Measurements from ENCODE around the gene SPINT1.

The SPINT1 gene, protein sequence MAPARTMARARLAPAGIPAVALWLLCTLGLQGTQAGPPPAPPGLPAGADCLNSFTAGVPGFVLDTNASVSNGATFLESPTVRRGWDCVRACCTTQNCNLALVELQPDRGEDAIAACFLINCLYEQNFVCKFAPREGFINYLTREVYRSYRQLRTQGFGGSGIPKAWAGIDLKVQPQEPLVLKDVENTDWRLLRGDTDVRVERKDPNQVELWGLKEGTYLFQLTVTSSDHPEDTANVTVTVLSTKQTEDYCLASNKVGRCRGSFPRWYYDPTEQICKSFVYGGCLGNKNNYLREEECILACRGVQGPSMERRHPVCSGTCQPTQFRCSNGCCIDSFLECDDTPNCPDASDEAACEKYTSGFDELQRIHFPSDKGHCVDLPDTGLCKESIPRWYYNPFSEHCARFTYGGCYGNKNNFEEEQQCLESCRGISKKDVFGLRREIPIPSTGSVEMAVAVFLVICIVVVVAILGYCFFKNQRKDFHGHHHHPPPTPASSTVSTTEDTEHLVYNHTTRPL

DNA sequence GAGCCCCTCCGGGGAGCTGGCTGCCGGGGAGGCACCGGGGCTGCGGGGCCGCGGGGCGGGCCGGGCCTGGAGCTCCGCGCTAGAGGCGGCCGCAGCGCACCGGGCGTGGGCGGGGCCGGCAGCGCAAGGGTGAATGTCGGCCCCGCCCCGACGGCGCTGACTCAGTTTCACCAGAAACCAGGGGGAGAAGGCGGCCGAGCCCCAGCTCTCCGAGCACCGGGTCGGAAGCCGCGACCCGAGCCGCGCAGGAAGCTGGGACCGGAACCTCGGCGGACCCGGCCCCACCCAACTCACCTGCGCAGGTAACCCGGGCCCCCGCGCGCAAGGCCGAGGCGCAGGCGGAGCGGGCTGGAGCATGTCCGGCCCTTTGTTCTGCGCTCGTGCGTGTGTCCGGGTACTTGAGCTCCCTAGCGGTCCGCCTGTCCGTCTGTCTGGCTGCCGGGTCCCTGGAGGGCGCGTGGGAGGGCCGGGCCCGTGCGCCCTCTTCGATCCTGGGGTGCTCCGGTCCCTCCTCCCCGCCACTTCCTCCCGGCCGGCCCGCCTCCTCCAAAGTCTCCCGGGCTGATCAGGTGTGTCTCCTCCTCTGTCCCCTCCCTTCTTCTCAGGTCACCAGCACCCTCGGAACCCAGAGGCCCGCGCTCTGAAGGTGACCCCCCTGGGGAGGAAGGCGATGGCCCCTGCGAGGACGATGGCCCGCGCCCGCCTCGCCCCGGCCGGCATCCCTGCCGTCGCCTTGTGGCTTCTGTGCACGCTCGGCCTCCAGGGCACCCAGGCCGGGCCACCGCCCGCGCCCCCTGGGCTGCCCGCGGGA is at the start of gene SPINT1:
Gene SPINT1, plus strand, starts transcription at position 164 of the 811 bp plus-strand sequence. Its CDS starts 507 bp downstream, at position 671.
- peak; percentile 78 for DNase-seq

DNA sequence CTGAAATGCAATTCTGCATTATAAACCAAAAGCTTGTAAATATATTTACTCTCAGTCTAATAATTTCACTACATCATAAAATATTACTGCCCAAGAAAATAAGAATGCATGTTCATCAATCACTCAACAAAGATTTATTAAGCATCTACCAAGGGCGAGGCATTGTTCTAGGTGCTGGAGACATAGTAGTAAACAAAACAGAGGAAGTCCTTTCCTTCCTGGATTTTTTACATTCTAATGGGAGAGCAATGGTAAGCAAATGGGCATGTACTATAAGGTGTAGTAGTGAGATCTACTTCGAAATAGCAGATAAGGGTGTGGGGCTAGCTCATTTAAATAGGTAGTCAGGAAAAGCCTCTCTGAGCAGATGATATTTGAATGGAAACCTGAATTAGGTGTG is 47.8 kb upstream of the SPINT1 start:
- no peak for DNase-seq

DNA sequence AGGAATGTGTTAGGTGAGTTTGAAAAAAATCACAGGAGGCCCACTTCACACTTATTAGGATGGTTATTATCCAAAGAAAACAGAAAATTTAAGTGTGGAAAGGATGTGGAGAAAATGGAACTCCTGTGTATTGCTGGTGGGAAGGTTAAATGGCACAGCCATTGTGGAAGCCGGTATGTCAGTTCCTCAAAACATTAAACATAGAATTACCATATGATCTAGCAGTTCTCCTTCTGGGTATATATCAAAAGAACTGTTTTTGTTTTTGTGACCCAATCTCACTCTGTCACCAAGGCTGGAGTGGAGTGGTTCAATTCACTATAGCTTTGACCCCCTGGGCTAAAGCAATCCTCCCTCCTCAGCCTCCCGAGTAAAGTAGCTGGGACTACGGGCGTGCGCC is 47.3 kb upstream of the SPINT1 start:
- no peak for DNase-seq

DNA sequence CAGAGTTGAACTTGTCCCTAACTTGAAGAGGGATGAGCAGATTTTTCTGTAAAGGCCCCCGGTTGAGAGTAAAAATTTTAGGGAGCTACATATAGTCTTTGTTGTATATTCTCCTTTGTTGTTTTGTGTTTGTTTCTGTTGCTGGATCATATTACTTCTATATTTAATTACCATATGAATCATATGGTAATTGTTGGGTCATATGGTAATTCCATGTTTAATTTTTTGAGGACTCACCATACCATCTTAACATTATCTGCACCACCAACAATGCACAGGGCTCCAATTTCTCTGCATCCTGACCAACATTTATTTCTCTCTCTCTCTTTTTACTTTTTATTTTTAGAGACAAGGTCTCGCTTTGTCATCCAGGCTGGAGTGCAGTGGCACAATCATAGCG is 44.3 kb upstream of the SPINT1 start:
- no peak for DNase-seq

DNA sequence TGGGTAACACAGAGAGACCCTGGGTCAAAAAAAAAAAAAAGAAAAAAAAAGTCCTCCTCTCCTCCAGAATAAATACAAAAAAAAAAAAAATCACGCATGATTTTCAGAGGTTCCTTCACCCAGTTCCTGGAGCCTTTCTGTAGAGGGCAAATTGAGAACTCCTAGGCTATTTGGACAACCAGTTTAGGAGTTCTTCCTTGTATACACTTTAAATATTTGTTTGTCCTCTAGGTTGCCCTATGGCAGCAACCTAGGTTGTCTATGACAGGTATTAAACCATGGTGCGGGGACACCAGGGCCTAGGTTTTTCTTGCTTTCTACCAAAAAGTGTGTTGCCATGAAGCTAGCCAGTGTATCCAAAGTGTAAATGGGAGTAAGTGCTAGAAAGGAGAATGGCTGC is 40.8 kb upstream of the SPINT1 start:
- no peak for DNase-seq

DNA sequence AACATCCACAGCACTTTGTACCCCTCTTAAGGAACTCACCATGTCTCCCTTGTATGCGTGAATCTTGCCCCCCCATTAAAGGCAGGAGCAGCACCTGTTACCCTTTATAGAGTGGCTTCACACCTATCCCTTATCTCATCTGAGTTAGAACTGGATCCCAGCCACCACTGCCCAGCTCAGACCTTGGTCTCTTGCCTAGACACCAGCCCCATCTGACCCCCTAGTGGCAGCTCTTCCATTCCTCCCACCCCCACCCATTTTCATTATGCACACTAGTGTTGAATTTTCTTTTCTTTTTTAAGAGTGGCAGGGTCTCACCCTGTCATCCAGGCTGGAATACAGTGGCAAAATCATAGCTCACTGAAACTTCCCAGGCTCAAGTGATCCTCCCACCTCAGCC is 40.2 kb upstream of the SPINT1 start:
- DNase-seq: no peak

DNA sequence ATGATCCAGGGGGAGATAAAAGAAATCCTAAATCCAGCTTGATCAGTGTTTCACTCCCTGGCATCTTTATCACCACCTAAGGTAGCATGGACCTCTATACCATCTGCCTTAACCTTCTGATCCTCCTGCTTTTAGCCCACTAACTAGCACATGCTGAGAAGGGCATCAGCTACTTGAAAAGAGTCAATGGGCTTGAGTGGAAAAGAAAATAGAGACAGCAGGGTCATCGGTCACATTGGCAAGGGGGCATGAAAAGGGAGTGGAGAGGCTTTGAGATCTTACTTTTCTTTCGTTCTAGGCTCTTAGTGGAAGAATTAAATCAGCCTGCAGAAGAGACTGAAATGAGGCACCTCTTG is 37.2 kb upstream of the SPINT1 start:
- DNase-seq: no peak

DNA sequence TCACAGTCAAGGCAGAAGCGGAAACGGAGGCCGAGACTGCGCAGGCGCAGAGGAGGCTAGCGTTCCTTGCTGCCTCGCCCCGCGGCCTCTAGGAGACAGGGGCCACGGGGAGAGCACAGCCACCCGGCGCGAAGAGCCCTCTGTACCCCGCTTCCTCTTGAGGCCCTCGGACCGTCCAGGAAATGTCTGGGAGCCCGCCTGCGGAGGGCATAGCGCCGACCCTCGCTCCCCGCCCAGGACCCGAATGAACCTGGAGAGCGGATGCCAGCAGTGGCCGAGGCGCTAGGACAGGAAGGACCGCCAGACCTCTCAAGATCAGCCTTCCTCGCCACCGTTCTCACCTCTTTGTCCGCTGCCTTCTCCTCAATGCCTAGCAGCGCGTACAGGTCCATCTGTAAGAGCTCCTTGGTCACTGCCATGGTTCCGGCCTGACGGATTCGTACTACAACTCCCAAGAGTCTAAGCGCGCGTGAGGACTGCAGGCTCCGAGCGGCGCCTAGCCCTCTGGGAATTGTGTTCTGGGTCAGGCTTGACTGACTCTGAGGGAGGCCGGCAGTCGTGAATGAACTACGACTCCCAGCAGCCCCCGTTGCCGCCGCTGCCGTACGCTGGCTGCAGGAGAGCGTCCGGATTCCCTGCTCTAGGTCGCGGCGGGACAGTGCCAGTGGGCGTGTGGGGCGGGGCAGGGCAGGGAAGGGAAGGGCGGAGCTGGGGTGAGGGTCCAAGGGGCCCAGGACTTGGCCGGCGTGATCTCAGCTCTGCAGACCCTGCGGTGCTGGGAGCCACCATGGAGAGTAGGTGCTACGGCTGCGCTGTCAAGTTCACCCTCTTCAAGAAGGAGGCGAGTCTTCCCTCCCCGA is 36.6 kb upstream of the SPINT1 start, which contains the start of the genes DNAJC17 and ZFYVE19:
Gene DNAJC17, minus strand, starts transcription at position 446 of the 860 bp plus-strand sequence. Its CDS starts 27 bp downstream, at position 419.
Gene ZFYVE19, plus strand, starts transcription at position 62 of the 860 bp plus-strand sequence. Its CDS starts 501 bp downstream, at position 563.
- peak; percentile 95 for DNase-seq

DNA sequence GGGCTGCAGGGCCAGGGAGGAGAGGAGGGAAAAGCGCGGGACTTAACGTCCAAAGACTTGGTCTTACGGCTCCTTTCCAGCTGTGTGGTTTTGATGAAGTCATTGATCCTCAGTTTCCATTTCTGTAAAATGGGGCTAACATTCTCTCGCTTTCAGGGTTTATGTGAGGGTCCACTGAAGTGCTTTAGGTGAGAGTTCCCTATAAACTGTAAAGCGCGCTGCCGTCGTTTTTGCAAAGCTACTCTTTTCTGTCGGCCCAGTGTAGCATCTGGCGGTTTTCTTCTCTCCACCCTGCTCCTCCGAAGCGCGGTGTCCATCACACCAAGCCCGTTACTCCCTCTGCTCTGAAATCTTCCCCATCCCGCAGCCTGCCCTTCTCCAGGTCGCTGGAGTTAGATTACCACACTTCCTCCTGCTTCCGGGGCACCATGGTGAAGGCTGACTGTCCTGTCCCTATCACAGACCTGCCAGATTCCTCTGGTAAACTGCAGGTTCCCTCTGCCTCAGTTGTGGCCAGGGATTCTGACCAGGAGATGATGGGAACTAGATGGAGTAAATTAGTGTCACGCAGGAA is 35.9 kb upstream of the SPINT1 start:
- no peak for DNase-seq

DNA sequence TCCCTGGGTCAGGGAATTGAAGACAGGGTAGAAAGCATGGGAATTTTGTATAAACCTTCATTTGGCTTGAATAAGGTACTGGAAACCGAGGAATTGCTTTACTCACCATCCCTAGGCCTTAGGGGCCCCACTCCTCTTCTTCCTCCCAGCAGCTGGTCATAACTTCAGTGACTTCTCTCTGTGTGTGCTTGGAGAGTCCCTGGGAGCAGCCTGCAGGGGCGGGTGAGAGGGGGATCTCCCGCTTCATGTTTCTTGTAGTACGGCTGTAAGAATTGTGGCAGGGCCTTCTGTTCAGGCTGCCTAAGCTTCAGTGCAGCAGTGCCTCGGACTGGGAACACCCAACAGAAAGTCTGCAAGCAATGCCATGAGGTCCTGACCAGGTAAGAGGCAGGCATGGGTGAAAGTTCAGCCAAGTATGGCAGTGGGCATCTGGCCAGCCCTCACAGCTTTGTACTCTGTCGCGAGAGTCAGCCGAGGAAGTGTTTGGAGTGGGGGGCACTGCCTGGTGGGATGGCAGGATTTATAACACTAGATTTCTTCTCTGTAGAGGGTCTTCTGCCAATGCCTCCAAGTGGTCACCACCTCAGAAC is 34.9 kb upstream of the SPINT1 start:
- no peak for DNase-seq

DNA sequence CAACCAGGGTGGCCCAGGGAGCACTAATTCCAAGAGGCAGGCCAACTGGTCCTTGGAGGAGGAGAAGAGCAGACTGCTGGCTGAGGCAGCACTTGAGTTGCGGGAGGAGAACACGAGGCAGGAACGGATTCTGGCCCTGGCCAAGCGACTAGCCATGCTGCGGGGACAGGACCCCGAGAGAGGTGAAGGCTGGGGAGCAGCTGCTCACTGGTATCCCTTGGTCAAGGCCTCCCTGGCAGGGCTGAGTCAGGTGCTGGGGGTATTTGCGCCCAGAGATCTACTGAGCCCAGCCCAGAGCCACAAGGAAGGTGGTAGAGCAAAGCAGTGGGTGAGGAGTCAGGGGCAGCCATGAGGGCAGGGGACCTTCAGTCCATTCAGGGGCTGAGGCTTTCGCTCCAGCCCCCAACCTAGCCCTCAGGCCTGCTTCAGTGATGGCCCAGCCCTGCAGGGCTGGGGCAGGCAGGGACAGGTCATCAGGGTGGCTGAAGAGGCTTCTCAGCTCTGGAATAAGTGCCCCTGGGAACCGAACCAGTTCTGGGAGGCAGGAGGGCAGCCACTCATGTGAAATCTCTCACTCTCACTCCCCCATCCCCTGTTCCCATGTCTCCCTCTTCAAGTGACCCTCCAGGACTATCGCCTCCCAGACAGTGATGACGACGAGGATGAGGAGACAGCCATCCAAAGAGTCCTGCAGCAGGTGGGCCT is 31.0 kb upstream of the SPINT1 start:
- DNase-seq: no peak

DNA sequence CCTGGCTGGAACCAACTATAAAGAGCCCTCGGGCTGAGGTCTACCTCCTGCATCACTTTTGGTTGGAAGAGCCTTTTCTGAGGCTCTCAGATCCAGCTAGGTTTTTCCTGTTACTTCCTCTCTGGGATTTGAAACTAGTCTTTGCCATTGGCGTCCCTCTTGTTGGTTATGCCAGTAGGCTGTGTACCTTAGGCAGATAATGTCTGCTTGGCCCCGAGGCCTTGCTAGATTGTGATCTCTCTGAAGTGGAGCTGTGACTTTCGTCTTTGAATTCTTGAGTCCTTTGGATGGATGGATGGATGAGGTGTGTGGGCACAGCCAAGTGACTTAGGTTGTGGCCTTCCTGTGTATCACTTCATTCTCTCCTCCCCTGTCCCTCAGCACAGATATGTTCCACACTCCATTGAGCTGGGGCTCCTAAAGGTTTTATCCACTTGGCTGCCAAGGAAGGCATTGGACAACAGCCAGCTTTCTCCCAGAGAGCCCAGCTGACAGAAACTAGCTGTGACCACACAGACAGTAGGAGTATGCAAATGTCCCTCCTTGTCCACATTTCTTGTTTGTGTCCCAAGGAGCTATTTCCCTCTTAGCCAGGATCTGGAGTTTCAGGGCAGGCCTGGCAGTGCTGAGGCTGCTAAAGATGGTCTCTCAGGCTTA is 28.7 kb upstream of the SPINT1 start:
- DNase-seq: no peak

DNA sequence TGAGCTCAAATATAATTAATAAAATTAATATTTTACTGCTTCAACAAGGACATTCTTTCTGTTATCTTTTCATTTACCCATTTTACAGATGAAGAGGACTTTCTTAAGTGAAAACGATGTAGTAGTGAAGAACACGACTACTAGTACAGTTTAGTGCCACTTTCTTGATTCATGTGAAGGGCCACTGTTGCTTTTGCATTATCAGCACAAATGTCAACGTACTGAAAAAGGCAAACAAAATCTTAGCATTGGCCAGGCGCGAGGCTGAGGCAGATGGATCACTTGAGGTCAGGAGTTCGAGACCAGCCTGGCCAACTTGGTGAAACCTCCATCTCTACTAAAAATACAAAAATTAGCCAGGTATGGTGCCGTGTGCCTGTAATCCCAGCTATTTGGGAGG is 24.8 kb upstream of the SPINT1 start:
- no peak for DNase-seq

DNA sequence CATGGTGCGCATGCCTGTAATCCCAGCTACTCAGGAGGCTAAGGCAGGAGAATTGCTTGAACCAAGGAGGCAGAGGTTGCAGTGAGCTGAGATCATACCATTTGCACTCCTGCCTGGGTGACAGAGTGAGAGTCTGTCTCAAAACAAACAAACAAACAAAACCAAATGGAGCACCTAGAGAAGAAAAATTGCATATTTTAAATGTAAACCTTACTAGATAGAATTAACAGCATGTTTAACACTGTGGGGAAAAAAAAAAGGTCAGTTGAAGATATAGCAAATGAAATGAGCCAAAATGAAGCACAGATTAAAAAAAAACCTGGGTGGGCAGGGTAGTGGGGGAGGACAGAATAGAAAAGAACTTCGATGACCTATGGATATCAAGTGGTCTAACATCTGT is 22.7 kb upstream of the SPINT1 start:
- DNase-seq: no peak

DNA sequence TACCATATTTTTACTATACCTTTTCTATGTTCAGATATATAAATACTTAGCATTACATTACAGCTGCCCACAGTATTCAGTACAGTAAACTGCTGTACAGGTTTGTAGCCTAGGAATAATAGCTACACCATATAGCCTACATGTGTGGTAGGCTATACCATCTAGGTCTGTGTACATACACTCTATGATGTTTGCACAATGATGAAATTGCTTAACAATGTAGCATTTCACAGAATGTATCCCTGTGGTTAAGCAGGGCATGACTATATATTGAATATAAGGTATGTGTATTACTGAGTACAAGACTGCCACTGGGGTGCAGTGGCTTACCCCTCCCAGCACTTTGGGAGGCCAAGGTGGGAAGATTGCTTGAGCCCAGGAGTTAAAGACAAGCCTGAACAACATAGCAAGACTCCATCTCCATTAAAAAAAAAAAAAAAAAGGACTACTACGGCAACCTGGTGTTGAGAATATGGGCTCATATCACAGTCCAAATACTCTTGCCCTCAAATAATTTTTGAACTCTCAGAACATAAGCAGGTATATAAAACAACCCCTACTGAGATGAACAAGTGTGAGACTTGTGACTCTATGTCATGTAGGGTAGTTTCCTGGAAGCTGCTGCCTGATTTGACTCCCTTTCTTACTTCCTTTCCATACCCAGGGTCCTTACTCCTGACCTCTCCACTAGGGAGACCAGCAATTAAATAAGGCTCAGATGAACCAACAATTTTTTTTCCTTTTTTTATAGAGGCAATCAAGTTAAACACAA is 20.1 kb upstream of the SPINT1 start:
- no peak for DNase-seq

DNA sequence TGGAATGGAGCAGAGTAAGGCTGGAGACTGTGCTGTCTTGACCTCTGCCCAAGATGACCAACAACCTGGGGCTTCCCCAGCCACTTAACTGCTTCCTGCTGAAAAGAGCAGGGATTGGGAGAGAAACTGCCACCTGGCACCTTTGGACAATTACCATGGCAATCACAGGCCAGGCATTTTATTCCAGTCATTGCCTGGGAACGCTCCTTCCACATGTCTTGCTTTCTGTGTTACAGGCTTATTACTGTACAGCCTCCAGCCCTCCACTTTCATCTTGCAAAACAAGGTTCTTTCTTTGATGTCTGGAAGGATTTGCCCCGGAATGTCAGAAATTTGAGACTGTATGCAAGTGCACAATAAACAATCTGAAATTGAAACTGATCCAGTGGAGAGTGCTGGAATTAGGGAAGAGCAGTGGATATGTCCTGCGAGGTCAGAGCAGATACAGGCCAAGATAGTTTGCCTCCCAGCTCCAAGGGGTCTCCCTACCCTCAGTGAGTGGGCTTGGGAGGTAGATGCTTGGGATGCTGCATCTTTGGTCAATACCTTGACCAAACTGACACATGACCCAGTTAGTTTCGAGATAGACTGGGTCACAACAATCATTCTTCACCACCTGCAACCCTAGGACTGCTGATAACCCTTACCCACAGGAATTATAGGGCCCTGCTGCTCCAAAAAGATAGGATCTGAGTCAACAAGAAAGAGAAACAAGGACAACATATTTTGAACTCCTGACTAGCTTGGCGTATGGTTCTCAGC is 18.0 kb upstream of the SPINT1 start:
- no peak for DNase-seq

DNA sequence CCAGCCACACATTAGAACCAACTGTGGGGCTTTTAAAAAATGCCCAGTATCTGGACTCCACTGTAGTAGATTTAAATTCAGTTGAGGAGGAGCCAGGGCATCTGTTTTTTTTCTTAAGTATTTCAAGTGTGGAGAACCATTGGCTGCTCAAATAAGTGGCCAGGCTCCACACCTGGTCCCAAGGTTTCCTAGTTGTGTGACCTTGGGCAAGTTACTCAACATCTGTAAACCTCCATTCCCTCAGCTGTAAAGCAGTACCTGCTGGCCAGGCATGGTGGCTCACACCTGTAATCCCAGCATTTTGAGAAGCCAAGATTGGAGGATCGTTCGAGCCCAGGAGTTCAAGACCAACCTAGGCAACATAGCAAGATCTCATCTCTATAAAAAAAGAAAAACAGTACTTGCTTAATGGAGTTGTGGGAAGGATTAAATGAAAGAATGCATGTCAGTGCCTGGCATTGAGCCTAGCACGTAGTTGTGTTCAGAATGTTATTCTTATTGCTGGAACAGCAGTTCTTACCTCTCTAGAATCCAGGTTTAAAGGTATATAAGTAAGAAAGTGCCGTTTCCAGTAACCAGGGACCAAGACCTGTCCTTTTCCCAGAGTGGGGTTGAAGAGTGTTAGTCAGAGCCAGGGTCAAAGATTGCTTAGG is 17.3 kb upstream of the SPINT1 start:
- no peak for DNase-seq

DNA sequence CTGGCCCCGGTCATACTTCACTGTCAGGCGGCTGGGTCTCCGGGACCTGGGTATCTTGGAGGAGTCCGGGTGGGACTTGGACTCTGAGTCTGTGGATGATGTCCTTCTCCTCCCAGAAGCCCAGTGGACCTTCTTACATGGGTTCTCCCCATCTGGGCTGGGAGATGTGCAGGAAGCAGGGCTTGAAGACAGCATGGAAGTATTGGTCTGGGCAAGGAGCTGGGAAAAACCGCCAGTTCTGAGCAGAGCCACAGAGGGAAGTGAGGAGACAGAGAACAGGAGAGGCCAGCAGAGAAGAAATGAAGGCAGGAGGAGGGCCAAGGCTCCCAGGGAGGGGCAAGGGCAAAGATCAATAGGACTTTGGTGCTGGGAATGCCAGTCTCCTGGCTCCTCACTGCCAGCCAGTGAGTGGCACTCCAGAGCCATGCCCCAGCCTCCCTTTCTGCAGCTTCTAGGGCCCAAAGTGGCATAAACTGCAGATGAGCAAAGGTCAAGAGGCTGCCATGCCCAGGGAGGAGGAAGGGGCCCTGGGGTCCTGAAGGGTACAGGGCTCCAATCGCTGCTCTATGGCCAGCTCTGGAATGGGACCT is 15.3 kb upstream of the SPINT1 start, which contains the start of gene PPP1R14D:
Gene PPP1R14D, minus strand, starts transcription at position 262 of the 590 bp plus-strand sequence. Its CDS starts 67 bp downstream, at position 195.
- DNase-seq: no peak

Measured in activated naive CD4-positive, alpha-beta T cell treated with anti-CD3 and anti-CD28 coated beads, Interleukin-2, amount 50 U/mL, for 16 hours (primary cell).